B cell (primary cell): ENCODE data around the gene SYCE3. TPM values are rescaled to one million over a fixed set of nuclear protein-coding genes. Genes with fewer than 3 reads are reported as not detected.

Experiments used
- ATAC-seq: fragments of 200-7000 bp; cut with Tn5 transposase; one replicate; pipeline ENCODE4 v1.10.0; 2021; ENCODE audit warnings: low read depth, mild to moderate bottlenecking, moderate number of reproducible peaks, moderate library complexity
- CTCF ChIA-PET: fragments of 350-600 bp; sonication (Branson Sonifier 250); formaldehyde crosslinking; loops from one replicate; lab custom pipeline; 2021; ENCODE audit warnings: antibody characterized with exemption, inconsistent platforms; lab: Charles Lee
- POLR2A ChIA-PET: fragments of 350-600 bp; sonication (Branson Sonifier 250); formaldehyde crosslinking; loops from one replicate; lab custom pipeline; 2021; ENCODE audit warnings: antibody characterized with exemption; lab: Charles Lee
- DNase-seq: peaks from one replicate; pipeline ENCODE4 v3.0.0; 2013
- H2AFZ ChIP-seq: 2 replicates; pipeline ENCODE4 v1.6.1; 2012; ENCODE audit warnings: mild to moderate bottlenecking, low read depth, low read length; ENCODE audit not compliant: insufficient read depth, poor library complexity, severe bottlenecking
- H3K27ac ChIP-seq, 2 donors: 1 replicate in 1 of 2; 2 replicates in 1 of 2; pipeline ENCODE4 v1.5.1; 2012 to 2013; ENCODE audit warnings: low read length in 2 of 2, mild to moderate bottlenecking in 2 of 2, moderate library complexity in 1 of 2
- H3K27me3 ChIP-seq, 4 experiments: fragments of 200-600 bp in 1 of 4; sonication (generic) in 1 of 4; replicated peaks in 1 of 4; 1 replicate in 2 of 4; 2 replicates in 2 of 4; pipeline versions ENCODE4 v1.6.1 to v1.7.0; 2013 to 2016; ENCODE audit warnings: low read length in 3 of 4, mild to moderate bottlenecking in 2 of 4, mixed read lengths in 1 of 4, moderate library complexity in 1 of 4; ENCODE audit not compliant: insufficient read depth in 4 of 4, control insufficient read depth in 3 of 4; ENCODE audit errors: control extremely low read depth in 1 of 4
- H3K36me3 ChIP-seq, 2 experiments: replicated peaks in 1 of 2; 1 replicate in 1 of 2; 2 replicates in 1 of 2; pipeline versions ENCODE4 v1.6.1 to v1.7.1; 2013; ENCODE audit warnings: low read length in 1 of 2; ENCODE audit not compliant: insufficient read depth in 2 of 2, control insufficient read depth in 1 of 2; ENCODE audit errors: control extremely low read depth in 1 of 2, extremely low read depth in 1 of 2
- H3K4me1 ChIP-seq, 2 donors: fragments of 200-600 bp in 1 of 2; sonication (generic) in 1 of 2; 1 replicate in 1 of 2; 2 replicates in 1 of 2; pipeline versions ENCODE4 v1.5.1 to v1.6.1; 2013 to 2017; ENCODE audit warnings: low read length in 2 of 2; ENCODE audit not compliant: control insufficient read depth in 2 of 2, insufficient read depth in 2 of 2
- H3K4me2 ChIP-seq: replicated peaks from 2 replicates; pipeline ENCODE3; 2012; ENCODE audit warnings: mild to moderate bottlenecking, low read depth, low read length; ENCODE audit not compliant: poor library complexity, severe bottlenecking
- H3K4me3 ChIP-seq, 5 experiments: fragments of 200-600 bp in 1 of 5; sonication (generic) in 1 of 5; 1 replicate in 3 of 5; 2 replicates in 2 of 5; pipeline versions ENCODE4 v1.5.1 to v1.7.0; 2011 to 2016; ENCODE audit warnings: low read length in 4 of 5, mild to moderate bottlenecking in 4 of 5, low read depth in 2 of 5, control low read depth in 1 of 5, moderate library complexity in 1 of 5; ENCODE audit not compliant: insufficient read depth in 1 of 5; ENCODE audit errors: control extremely low read depth in 1 of 5, extremely low read depth in 1 of 5
- H3K79me2 ChIP-seq: fragments of 200-600 bp; sonication (generic); one replicate; pipeline ENCODE4 v1.6.0; 2016; ENCODE audit warnings: low read length; ENCODE audit not compliant: control insufficient read depth, insufficient read depth
- H3K9ac ChIP-seq: fragments of 200-600 bp; sonication (generic); 2 replicates; pipeline ENCODE4 v1.6.1; 2017; ENCODE audit warnings: mild to moderate bottlenecking, low read length, moderate library complexity
- H3K9me3 ChIP-seq, 3 donors: one replicate each; pipeline versions ENCODE4 v1.6.1 to v1.7.1; 2013; ENCODE audit warnings: low read length in 2 of 3; ENCODE audit not compliant: control insufficient read depth in 2 of 3, insufficient read depth in 1 of 3; ENCODE audit errors: control extremely low read depth in 1 of 3
- H4K20me1 ChIP-seq: 2 replicates; pipeline ENCODE4 v1.6.0; 2012; ENCODE audit warnings: mild to moderate bottlenecking, low read length; ENCODE audit not compliant: insufficient read depth, control insufficient read depth, poor library complexity, severe bottlenecking
- H3K27ac Mint-ChIP-seq: one replicate; pipeline ENCODE4 v1.8.0; 2021; ENCODE audit warnings: mixed read lengths
- H3K27me3 Mint-ChIP-seq: one replicate; pipeline ENCODE4 v1.8.0; 2021; ENCODE audit warnings: mixed read lengths
- H3K4me1 Mint-ChIP-seq: one replicate; pipeline ENCODE4 v1.8.0; 2021; ENCODE audit warnings: mixed read lengths
- H3K4me3 Mint-ChIP-seq: one replicate; pipeline ENCODE4 v1.8.0; 2021; ENCODE audit warnings: mixed read lengths
- H3K9me3 Mint-ChIP-seq: one replicate; pipeline ENCODE4 v1.8.0; 2022; ENCODE audit warnings: mixed read lengths; ENCODE audit not compliant: insufficient read depth
- EZH2 ChIP-seq: IDR thresholded peaks from 2 replicates; pipeline ENCODE4 v1.6.1; 2012; ENCODE audit warnings: borderline replicate concordance, low read depth, mild to moderate bottlenecking, moderate library complexity, low read length; ENCODE audit not compliant: insufficient read depth, poor library complexity, severe bottlenecking
- WGBS: methylation state at CpG from one replicate; pipeline ENCODE4 v1.1.5; 2013; ENCODE audit warnings: missing lambda C conversion rate; ENCODE audit not compliant: insufficient coverage; 5-methylcytosine and 5-hydroxymethylcytosine counted together
- intact Hi-C: fragments of 100-400 bp; cut with micrococcal nuclease; formaldehyde crosslinking; loops from one replicate; pipeline ENCODE4 v1.10.0; 2022
- polyA plus RNA-seq: library from polyadenylated mRNA; depleted of rRNA; stranded (reverse); fragments of >200 nt; gene quantifications from 2 replicates; pipeline ENCODE4 v1.2.3, GENCODE V29; 2012
- total RNA-seq, 2 donors: library from RNA; stranded (reverse); fragments of 120-200 nt in 1 of 2; gene quantifications; 1 replicate in 1 of 2; 2 replicates in 1 of 2; pipeline versions ENCODE4 v1.2.3 to v1.2.4, GENCODE V29; 2013 to 2022
- TF ChIP-seq, protein P1 (sequence below): fragments of 200-600 bp; IDR thresholded peaks from one replicate; pipeline ENCODE4 v1.8.0; 2022; ENCODE audit warnings: antibody characterized with exemption, mild to moderate bottlenecking

SYCE3 gene
- total and polyA plus RNA-seq, 2 donors (not counting 1 experiment from before 2014, with no cell fraction given): not detected

DNA sequence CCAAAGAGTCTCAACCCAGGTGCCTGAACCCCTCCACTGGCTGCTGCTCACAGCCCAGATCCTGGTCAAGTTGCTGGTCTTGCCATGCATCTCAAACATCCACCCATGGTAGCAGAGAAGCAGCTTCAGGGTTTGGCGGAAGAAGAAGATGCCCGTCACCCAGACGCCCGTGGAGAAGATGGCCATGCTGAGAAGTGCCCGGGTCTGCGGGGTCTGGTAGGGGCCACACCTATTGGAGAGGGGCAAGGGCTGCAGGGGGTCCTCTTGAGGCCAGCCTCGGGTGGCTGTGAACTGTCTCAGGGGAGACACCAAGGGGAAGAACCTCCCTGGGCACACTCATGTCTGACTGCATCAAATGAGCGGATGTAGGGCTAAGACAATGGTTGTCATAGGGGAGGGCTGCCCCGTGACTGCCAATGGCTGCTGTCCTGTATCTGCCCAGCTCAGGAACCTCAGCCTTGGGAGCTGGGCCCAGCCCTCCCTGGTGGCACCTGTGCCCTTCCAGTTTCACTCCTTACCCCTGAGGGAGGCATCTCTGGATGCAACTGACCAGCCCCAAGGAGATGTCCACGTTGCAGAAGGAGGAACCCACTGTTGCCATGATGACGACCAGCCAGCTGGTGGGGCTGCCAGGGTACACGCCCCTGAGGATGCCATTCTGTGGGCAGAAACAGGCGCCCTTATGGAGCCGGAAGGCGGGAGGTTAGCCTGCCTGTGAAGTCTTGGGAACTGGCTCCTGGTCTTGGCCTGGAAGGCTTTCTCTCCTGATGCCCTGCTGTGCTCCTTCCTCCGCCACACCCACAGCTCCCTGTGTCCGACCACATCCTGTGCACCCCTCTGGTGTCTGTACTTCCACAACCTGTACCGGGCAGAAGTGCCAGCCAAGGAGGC, 14.3 kb upstream of the SYCE3 start:
- POLR2A ChIA-PET: interaction anchor here (1.4 to 1.5 kb wide), 2 partner anchors 11 to 14 kb away, joined by 3 to 4 read pairs; partner anchors contain the start of gene SYCE3
- H3K4me1 Mint-ChIP-seq: peaks cover 20% of the 10 kb centered on the region
- WGBS: 82% methylated on average over 16 of the region's 18 CpGs
- H3K27ac Mint-ChIP-seq: no peak overlapping the region
- no peak for DNase-seq
- H3K4me3 ChIP-seq: no peak overlapping the region
- CTCF ChIA-PET: interaction anchor here (1.0 to 1.4 kb wide), 3 partner anchors 14 to 51 kb away, joined by 3 to 4 read pairs (median 3); partner anchors contain the start of genes SCO2 and SYCE3
- H3K27me3 ChIP-seq: no peaks in the 10 kb centered on the region
- ATAC-seq: no peak
- intact Hi-C loops: no loop called here
- no peak for TF ChIP-seq EZH2
- TF ChIP-seq, protein P1, sequence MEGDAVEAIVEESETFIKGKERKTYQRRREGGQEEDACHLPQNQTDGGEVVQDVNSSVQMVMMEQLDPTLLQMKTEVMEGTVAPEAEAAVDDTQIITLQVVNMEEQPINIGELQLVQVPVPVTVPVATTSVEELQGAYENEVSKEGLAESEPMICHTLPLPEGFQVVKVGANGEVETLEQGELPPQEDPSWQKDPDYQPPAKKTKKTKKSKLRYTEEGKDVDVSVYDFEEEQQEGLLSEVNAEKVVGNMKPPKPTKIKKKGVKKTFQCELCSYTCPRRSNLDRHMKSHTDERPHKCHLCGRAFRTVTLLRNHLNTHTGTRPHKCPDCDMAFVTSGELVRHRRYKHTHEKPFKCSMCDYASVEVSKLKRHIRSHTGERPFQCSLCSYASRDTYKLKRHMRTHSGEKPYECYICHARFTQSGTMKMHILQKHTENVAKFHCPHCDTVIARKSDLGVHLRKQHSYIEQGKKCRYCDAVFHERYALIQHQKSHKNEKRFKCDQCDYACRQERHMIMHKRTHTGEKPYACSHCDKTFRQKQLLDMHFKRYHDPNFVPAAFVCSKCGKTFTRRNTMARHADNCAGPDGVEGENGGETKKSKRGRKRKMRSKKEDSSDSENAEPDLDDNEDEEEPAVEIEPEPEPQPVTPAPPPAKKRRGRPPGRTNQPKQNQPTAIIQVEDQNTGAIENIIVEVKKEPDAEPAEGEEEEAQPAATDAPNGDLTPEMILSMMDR: no peak
- peaks cover 24% of the 10 kb centered on the region for H4K20me1 ChIP-seq
- no peak overlapping the region for H3K4me3 Mint-ChIP-seq
- H3K9me3 Mint-ChIP-seq: no peaks in the 10 kb centered on the region
- no peaks in the 10 kb centered on the region for H3K9me3 ChIP-seq
- H3K79me2 ChIP-seq: peaks cover 12% of the 10 kb centered on the region
- peaks cover 0 to 21% of the 10 kb centered on the region in 2 experiments for H3K36me3 ChIP-seq
- no peak overlapping the region for H3K27ac ChIP-seq
- no peaks in the 10 kb centered on the region for H3K27me3 Mint-ChIP-seq
- no peak overlapping the region for H3K4me2 ChIP-seq
- H2AFZ ChIP-seq: no peak overlapping the region
- H3K4me1 ChIP-seq: peaks cover 9 to 17% of the 10 kb centered on the region in 2 donors
- no peak overlapping the region for H3K9ac ChIP-seq

DNA sequence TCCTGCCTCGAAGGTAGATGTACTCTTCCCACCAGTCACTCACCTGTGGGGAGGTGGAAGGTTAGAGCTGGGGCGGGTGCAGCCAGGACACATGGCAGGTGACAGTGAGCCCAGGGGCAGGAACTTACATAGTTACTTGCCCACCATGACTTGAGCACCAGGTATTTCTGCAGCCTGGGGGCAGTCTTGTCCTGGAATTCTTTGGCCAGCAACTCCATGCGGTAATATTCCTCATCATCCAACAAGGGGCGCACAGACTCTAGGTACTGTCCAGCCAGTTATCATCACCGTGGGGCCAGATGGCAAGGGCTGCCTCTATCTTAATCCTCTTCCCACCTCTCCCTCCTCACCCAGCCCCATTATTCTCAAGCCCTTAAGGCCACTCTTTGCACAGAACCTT, 13.4 kb upstream of the SYCE3 start:
- H3K79me2 ChIP-seq: peaks cover 2% of the 10 kb centered on the region
- H3K27ac Mint-ChIP-seq: no peak overlapping the region
- H3K9me3 Mint-ChIP-seq: no peaks in the 10 kb centered on the region
- intact Hi-C loops: no loop called here
- no peak for DNase-seq
- peaks cover 0 to 7% of the 10 kb centered on the region in 2 donors for H3K4me1 ChIP-seq
- no peak overlapping the region for H3K27ac ChIP-seq
- WGBS: 91% methylated on average over 4 of the region's 5 CpGs
- ATAC-seq: no peak
- no peak overlapping the region for H3K4me2 ChIP-seq
- no peaks in the 10 kb centered on the region for H3K27me3 Mint-ChIP-seq
- H3K9ac ChIP-seq: no peak overlapping the region
- no peak for TF ChIP-seq EZH2
- TF ChIP-seq, protein P1: no peak
- peaks cover 0 to 28% of the 10 kb centered on the region in 2 experiments for H3K36me3 ChIP-seq
- H3K27me3 ChIP-seq: no peaks in the 10 kb centered on the region
- no peak overlapping the region for H3K4me3 Mint-ChIP-seq
- no peak overlapping the region for H2AFZ ChIP-seq
- H3K4me1 Mint-ChIP-seq: peaks cover 13% of the 10 kb centered on the region
- H4K20me1 ChIP-seq: peaks cover 14% of the 10 kb centered on the region
- ChIA-PET CTCF (interaction anchor here (0.6 kb wide), 1 partner anchor 43 kb away, joined by 3 read pairs; no protein-coding TSS in a partner anchor), POLR2A (interaction anchor here (1.4 kb wide), 1 partner anchor 13 kb away, joined by 4 read pairs; the partner anchor contains the start of gene SYCE3)
- no peak overlapping the region for H3K4me3 ChIP-seq
- no peaks in the 10 kb centered on the region for H3K9me3 ChIP-seq
